ELF-1 (cell line): Measurements from ENCODE around the gene IGFBP3.

Experiments
- DNase-seq: peaks from one replicate; pipeline ENCODE4 v3.0.0-alpha.2; 2016; ENCODE audit warnings: low read depth, low spot score

Gene IGFBP3

DNA sequence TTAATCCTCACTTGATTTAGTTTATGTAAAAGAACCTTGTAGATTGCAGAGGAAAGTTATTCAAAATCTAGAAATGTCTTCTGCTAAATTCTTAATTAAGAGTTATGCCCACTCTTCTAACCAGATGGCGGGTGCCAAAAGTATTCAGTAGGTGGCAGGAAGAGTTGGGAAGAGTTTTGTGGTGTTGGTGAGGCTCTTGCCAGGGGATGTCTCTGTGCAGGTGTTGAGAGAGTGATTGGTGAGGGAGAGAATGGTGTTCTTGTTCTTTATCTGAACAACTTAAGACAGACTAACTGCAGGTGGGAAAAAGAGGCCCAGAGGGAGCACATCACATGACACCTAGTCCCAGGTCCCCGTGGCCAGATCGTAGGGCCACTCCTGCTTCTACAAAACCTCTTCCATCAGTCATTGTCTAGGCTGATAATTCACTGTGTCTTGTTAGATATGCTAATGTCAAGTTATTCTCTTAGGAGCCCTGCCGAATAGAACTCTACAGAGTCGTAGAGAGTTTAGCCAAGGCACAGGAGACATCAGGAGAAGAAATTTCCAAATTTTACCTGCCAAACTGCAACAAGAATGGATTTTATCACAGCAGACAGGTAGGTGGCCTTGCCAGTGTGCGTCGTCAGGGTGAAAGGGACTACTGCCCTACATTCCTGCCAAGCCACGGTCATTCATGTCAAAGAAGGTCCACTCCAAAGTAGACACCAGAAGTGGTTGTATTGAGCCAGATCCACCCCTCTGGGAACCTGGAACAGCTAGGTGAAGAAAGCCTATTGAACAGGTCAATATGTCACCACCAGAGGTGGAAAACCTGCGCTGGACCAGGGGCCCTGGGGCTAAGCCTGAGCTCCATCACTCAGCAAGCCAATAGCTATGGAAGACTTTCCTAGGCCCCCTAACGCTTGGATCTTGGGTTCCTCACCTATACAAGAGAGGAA lies 29.3 kb downstream of the IGFBP3 start:
- no peak for DNase-seq

- DNase-seq: no peak
Measured at GRCh38 chr7:45890902-45891461, 30.1 kb downstream of the IGFBP3 start.

GRCh38 chr7:45890125-45890901 lies 30.8 kb downstream of the IGFBP3 start:
- no peak for DNase-seq

GRCh38 chr7:45889367-45890067 lies 31.6 kb downstream of the IGFBP3 start:
- no peak for DNase-seq

GRCh38 chr7:45888993-45889366 lies 32.1 kb downstream of the IGFBP3 start:
- peak; percentile 15 for DNase-seq

DNA sequence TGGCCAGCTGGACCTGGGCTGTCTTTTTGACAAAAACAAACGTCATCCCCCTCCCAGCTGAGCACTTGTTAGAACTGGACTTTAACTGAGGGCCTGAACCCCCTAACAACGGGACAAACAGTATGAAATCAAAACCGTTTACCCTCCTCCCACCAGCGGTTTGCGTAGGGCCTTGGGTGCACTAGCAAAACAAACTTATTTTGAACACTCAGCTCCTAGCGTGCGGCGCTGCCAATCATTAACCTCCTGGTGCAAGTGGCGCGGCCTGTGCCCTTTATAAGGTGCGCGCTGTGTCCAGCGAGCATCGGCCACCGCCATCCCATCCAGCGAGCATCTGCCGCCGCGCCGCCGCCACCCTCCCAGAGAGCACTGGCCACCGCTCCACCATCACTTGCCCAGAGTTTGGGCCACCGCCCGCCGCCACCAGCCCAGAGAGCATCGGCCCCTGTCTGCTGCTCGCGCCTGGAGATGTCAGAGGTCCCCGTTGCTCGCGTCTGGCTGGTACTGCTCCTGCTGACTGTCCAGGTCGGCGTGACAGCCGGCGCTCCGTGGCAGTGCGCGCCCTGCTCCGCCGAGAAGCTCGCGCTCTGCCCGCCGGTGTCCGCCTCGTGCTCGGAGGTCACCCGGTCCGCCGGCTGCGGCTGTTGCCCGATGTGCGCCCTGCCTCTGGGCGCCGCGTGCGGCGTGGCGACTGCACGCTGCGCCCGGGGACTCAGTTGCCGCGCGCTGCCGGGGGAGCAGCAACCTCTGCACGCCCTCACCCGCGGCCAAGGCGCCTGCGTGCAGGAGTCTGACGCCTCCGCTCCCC lies 32.7 kb downstream of the IGFBP3 start, which contains the start of gene IGFBP1:
IGFBP1 (plus strand) TSS at position 304 of the 808 bp plus-strand sequence; CDS start at position 469, 165 bp downstream.
- peak; percentile 29 for DNase-seq

DNA sequence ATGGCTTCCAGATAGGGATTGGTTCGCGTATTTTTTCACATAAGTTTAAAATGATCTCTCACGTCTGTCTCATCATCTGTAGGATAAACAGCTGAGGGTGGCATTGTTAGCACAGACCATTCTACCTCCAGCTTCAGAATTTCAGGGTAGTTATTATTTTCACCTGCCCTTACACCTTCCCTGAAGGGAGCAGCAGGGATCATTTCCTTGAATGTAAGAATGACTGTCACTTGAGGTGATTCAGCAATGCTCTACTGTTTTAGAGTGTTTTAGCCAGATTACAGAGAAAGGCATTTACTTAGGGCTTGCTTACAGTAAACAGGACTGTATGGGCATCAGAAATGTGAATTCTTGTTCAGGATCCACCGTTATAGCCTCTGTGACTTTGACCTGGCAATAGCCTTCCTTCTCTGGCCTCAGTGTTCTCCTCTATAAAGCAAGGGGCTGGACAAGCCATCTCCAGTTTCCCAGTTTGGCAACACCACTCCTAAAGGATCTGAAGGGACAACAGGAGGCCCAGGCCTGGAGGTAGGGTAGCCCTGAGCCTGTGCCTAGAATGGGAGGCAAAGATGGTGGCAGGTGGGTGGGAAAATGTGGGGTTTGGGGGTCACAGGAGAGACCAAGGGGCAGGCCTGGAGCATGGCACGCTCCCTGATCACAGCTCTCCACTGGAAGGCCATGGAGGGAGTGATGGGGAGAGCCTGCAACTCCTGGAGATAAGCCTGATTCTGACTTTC lies 34.0 kb downstream of the IGFBP3 start:
- no peak for DNase-seq

GRCh38 chr7:45885264-45885882 lies 35.7 kb downstream of the IGFBP3 start:
- DNase-seq: no peak

GRCh38 chr7:45884136-45884535 lies 36.9 kb downstream of the IGFBP3 start:
- no peak for DNase-seq

GRCh38 chr7:45882465-45882810 lies 38.6 kb downstream of the IGFBP3 start:
- no peak for DNase-seq

GRCh38 chr7:45881759-45882464 lies 39.2 kb downstream of the IGFBP3 start:
- no peak for DNase-seq

GRCh38 chr7:45881280-45881758 lies 39.8 kb downstream of the IGFBP3 start:
- no peak for DNase-seq

GRCh38 chr7:45880433-45880860 lies 40.6 kb downstream of the IGFBP3 start:
- no peak for DNase-seq

DNA sequence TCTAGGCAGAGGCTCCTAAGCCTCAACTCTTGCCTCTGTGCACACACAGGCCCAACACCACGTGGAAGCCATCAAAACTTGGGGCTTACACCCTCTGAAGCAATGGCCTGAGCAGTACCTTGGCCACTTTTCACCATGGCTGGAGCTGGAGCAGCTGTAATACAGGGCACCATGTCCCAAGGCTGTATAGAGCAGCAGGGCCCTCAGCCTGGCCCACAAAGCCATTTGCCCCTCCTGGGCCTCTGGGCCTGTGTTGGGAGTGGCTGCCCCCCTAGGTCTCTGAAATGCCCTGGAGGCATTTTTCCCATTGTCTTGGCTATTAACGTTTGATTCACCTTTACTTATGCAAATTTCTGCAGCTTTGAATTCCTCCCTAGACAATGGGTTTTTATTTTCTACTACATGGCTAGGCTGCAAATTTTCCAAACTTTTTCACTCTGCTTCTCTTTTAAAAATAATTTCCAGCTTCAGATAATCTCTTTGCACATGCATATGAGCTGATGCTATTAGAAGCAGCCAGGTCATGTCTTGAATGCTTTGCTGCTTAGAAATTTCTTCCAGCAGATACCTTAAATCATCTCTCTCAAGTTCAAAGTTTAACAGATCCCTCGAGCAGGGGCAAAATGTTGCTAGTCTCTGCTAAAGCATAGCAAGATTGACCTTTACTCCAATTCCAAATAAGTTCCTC lies 42.5 kb downstream of the IGFBP3 start:
- peak; percentile 14 for DNase-seq

DNA sequence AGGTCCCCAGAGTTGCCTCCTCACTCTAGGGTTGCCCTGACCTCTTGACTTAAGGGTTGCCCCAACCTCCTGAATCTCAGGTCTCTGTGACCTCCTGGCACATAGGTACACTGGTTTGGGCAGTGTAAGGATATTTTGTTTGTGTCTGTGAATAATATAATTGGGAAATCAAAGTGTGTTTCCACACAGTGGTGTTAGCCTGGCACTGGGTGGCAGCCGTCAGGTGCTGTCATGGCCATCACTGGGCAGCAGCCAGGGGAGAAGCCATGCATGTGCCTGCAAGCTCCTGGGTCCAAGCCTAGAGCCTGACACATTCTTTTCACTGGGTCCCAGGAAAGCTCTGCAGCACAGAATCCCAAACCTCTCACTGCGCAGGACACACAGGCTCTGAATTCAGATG lies 44.6 kb downstream of the IGFBP3 start:
- no peak for DNase-seq

- no peak for DNase-seq
Measured at GRCh38 chr7:45874408-45875131, 46.5 kb downstream of the IGFBP3 start.

- DNase-seq: no peak
Measured at GRCh38 chr7:45873355-45873754, 47.7 kb downstream of the IGFBP3 start.

DNA sequence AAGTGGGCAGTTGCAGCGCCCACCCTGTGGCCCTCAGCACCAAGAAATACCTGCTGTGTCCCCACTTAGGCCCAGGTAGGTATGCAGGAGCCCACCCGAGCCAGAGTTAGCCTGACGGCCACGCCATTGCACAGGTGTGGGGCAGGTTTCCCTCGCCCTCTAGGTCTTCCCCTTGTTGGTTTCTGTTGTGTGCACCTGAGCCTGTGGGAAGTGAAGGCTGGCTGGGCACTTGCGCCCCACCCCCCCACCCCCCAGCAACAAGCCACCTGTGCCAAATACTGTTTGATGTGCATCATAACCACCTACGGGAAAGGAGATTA lies 48.1 kb downstream of the IGFBP3 start, which contains the start of gene CCDC201:
CCDC201 (minus strand) TSS at position 48 of the 320 bp plus-strand sequence. CDS start 75 bp downstream, outside the sequence.
- DNase-seq: no peak
